SHP77 (cell line): Measurements from ENCODE around the gene NUDT13.
"Not testable (repeated sequence)": the region's sequence is repeated elsewhere in the genome, so short reads cannot be mapped to it uniquely, and the experiment has no call there.

Experiments used
- DNase-seq, 2 experiments: peaks; one replicate each; lab custom pipeline; 2025; lab: John Stamatoyannopoulos, UW

NUDT13 gene

DNA sequence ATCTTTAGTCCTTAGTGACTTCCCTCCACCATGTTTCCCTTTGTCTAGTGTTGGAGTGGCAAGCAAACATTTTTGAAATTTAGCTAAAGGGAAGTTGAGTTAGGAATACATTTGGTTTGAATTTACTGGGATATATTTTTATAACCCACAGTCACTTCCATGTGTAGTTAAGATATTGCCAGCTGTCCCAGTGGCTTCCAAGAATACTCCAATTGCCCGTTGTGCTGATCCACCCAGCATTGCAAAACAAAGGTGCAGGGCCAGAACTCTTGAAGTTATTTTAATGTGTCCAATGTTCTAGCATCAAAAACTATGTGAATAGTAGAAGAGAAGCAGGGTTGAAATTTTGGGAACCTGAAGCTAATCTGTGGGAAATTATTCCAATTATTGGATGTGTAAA is 11.1 kb upstream of the NUDT13 start:
- no peak for DNase-seq

DNA sequence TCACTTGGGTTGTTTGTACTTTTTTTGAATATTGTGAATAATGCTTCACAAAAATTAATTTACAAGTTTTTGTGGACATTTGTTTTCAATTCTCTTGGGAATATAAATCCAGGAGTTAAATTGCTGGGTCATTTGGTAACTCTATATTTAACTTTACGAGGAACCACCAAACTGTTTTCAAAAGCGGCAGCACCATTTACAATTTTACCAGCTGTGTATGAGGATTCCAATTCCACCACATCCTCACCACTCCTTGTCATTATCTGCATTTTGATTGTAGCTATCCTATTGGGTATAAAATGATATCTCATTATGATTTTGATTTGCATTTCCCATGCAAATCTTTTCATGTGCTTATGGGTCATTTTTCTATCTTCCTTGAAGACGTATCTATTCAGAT is 4.0 kb upstream of the NUDT13 start:
- DNase-seq: no peak

- not testable (repeated sequence) for DNase-seq
Measured at GRCh38 chr10:73109248-73109652, 1.0 kb upstream of the NUDT13 start.

GRCh38 chr10:73112032-73112431 is 1.8 kb downstream of the NUDT13 start:
- DNase-seq: not testable (repeated sequence)

- DNase-seq: no peak
Measured at GRCh38 chr10:73113551-73113950, 3.3 kb downstream of the NUDT13 start.

DNA sequence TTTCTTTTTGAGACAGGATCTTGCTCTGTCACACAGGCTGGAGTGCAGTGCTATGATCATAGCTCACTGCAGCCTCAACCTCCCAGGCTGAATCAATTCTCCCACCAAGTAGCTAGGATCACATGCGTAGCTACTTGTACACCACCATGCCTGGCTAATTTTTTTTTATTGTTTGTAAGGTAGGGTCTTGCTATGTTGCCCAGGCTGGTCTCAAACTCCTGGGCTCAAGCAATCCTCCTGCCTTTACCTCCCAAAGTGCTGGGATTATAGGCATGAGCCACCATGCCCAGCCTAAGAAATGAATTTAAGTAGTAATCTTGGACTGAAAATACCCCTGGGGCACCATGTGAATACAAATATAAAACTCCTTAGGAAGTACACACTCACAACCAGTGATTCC is 5.8 kb downstream of the NUDT13 start:
- no peak for DNase-seq

GRCh38 chr10:73117976-73118743 is 7.9 kb downstream of the NUDT13 start:
- no peak for DNase-seq

GRCh38 chr10:73119457-73119856 is 9.2 kb downstream of the NUDT13 start:
- no peak for DNase-seq

DNA sequence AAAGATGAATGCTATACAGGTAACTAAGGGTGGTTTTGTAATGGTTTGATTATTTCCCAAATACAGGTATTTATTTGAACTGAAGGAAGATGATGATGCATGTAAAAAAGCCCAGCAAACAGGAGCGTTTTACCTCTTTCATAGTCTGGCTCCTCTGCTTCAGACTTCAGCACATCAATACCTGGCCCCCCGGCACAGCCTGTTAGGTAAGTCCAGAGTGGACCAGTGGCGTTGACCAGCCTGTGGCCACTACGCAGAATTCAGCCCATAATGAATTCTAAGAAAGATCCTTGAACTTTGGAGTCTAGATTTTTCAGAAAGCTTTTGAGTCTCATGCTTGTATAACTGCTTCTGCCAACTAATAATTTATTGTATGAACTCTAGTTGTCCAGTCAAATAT is 9.7 kb downstream of the NUDT13 start:
- DNase-seq: no peak

GRCh38 chr10:73126343-73126742 is 16.1 kb downstream of the NUDT13 start:
- DNase-seq: no peak

DNA sequence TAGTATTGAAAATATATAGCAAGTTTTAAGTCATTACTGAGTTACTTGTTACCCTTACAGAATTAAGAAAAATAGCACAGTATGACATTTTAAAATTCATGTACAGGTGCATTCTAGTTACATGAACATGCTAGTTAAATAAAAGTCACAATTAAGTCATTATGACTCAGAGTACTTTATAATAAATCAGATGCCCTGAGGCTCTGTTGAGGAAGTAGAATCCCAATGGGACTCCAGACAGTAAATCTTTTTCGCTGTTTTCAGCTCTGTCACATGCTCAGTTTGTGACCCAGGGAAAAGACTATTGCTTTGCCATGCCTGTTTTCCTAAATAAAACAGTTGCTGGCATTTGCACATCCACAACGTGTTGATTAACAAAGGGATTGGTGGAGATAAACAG is 21.0 kb downstream of the NUDT13 start:
- DNase-seq: no peak

GRCh38 chr10:73131913-73132686 is 21.8 kb downstream of the NUDT13 start:
- DNase-seq: no peak

GRCh38 chr10:73134727-73135126 is 24.5 kb downstream of the NUDT13 start:
- no peak for DNase-seq

DNA sequence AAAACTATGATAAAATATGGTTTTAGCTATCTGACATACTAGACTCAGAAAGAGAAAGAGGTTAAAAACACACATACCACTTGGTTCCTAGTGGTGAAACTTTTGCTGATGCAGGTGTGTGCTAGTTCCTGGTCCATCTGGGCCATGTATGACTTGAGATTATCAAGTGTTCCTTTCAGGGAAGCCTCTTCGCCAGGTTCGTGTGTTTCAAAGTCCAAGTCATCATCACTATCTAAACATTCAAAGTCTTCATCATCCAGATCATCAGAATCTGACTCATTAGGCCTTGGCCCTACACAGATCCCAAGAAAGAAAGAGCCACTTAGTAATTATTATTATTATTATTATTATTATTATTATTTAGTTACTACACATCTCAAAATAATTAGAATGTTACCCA is 26.4 kb downstream of the NUDT13 start:
- DNase-seq: no peak

DNA sequence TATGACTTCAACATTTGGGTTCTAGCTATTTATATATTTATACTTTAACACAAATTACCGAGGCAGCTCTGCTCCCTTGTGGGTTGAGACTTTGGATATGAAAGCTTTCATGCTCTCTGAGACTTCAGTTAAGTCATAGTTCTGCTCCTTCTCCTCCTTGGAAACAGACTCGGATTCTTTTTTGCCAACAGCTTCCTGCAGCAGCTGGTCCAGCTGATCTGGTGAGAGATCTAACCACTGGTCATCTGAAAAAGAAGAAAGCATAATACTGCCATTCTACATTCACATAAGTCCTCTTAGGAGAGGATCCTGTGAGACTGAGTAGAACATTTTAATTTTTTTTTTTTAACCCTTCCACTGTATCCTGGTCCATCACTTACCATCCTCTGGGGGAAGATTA is 29.0 kb downstream of the NUDT13 start:
- no peak for DNase-seq

DNA sequence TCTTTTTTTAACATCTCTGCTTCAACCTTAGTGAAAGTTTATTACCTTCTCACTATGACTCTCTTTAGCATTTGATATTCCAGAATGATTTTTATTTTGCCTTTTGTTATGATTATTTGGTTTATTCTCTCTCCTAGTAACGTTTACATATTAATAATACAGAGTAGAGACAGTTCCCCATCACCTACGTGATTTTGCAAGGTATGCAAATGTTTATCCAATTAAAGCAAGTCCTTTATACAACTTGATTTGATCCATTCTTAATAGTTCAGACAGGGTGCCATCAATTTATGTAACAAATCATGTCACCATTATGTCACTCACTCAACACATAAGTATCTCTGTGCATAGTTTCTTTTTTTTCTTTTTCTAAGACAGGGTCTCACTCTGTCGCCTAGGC is 31.3 kb downstream of the NUDT13 start:
- no peak for DNase-seq

DNA sequence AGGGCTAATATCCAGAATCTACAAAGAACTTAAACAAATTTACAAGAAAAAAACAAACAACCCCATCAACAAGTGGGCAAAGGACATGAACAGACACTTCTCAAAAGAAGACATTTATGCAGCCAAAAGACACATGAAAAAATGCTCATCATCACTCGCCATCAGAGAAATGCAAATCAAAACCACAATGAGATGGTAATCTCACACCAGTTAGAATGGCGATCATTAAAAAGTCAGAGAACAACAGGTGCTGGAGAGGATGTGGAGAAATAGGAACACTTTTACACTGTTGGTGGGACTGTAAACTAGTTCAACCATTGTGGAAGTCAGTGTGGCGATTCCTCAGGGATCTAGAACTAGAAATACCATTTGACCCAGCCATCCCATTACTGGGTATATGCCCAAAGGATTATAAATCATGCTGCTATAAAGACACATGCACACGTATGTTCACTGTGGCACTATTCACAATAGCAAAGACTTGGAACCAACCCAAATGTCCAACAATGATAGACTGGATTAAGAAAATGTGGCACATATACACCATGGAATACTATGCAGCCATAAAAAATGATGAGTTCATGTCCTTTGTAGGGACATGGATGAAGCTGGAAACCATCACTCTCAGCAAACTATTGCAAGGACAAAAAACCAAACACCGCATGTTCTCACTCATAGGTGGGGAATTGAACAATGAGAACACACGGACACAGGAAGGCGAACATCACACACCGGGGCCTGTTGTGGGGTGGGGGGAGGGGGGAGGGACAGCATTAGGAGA is 40.6 kb downstream of the NUDT13 start:
- not testable (repeated sequence) for DNase-seq

- no peak for DNase-seq
Measured at GRCh38 chr10:73152009-73152408, 41.8 kb downstream of the NUDT13 start.

DNA sequence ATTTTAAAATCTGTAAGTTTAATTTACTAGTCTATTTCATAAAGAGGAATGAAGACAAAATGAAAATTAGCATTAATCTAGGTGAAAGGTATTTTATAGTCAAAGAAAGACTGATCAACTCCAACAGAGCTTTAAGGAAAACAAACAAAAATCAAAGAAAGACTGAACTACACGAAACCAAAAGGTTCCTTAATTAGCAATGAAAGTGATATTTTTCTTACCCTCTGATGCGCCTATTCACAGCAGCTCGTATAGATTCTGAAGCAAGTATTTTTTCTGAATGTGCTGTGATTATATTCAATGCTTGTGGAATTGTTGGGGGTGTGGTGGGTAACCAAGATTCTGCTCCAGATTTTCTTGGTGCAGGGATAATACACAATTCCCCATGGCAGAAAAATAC is 45.8 kb downstream of the NUDT13 start:
- DNase-seq: no peak

DNA sequence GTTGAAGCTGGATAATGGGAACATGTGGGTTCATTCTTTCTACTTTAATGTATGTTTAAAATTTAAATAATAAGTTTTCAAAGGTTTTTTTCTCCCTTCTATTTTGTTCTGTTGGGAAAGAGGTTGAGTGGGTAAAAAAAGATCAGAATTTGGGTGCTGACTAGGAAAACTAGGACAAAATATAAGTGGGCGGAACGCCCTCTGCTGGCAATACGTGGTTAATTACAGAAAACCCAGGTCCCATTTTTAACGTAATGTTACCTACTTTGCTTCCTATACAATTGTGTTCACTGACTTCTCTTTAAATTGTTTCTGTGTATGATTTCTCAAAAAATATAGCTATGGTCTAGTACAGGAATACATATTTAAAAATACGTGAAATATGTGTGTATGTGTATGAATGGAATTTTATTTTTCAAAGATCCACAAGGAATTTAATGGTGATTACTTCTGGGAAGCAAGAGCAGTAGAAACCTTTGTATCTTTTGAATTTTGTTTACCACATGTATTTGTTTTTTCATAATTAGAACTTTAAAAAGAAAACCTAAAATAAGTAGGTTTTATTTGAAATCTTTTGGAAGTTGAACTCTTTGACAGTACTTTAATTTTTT is 48.9 kb downstream of the NUDT13 start:
- no peak for DNase-seq

- no peak for DNase-seq
Measured at GRCh38 chr10:73161079-73161478, 50.8 kb downstream of the NUDT13 start.

DNA sequence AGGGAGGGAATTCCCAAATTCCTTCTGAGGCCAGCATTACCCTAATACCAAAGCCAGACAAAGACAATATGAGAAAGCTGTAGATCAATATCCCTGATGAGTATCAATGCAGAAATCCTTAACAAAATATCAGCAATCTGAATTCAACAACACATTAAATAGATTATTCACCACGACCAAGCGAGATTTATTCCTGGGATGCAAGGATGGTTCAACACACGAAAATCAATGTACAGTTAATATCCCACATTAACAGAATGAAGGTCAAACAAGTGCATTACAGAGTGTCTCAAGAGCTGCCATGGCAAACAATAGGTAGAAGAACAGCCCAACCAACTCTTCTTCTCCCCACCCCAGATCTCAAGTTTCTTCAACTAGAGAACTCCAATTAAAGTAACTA is 51.4 kb downstream of the NUDT13 start:
- DNase-seq: no peak
